PFSK-1 (cell line): ENCODE data around the gene DOCK4.

Experiments used
- FOXP2 ChIP-seq: optimal IDR thresholded peaks from 2 replicates; pipeline ENCODE3; 2011; ENCODE audit warnings: borderline replicate concordance, control low read depth, inconsistent platforms; ENCODE audit not compliant: insufficient read depth; ENCODE audit errors: extremely low read length, extremely low read depth
- POLR2AphosphoS5 ChIP-seq: IDR thresholded peaks from 2 replicates; pipeline ENCODE4 v1.6.1; 2012; ENCODE audit warnings: low read depth, mild to moderate bottlenecking, control low read depth, low read length, moderate library complexity
- REST ChIP-seq, 2 experiments: IDR thresholded peaks; 2 replicates each; pipeline versions ENCODE4 v1.6.1 to v1.8.0; 2011 to 2012; ENCODE audit warnings: low read depth in 2 of 2, low read length in 2 of 2, control low read depth in 1 of 2, inconsistent platforms in 1 of 2, mild to moderate bottlenecking in 1 of 2, moderate library complexity in 1 of 2; ENCODE audit not compliant: insufficient read depth in 1 of 2
- SIN3A ChIP-seq: IDR thresholded peaks from 2 replicates; pipeline ENCODE4 v1.6.1; 2012; ENCODE audit warnings: mild to moderate bottlenecking, low read length, moderate library complexity, borderline replicate concordance; ENCODE audit not compliant: insufficient read depth
- TAF1 ChIP-seq: IDR thresholded peaks from 2 replicates; pipeline ENCODE4 v1.6.1; 2012; ENCODE audit warnings: low read length, control low read depth, borderline replicate concordance; ENCODE audit not compliant: insufficient read depth

- TF ChIP-seq POLR2AphosphoS5 (no peak), SIN3A (no peak), TAF1 (no peak), REST (IDR thresholded peaks at IDR 0.05; ENCODE audit: insufficient read depth in 1 of 2, low read depth in 2 of 2, low read length in 2 of 2) (no peak), FOXP2 (no peak)
These were observed 392.9 kb downstream of the DOCK4 start for GRCh38 chr7:111813306-111813705.
